CMK (cell line): Measurements from ENCODE around the gene UAP1.
"Not testable (repeated sequence)": the region's sequence is repeated elsewhere in the genome, so short reads cannot be mapped to it uniquely, and the experiment has no call there.

Experiments used
- DNase-seq: peaks from one replicate; pipeline ENCODE4 v3.0.0-alpha.2; 2010; ENCODE audit warnings: low read depth

Gene UAP1

DNA sequence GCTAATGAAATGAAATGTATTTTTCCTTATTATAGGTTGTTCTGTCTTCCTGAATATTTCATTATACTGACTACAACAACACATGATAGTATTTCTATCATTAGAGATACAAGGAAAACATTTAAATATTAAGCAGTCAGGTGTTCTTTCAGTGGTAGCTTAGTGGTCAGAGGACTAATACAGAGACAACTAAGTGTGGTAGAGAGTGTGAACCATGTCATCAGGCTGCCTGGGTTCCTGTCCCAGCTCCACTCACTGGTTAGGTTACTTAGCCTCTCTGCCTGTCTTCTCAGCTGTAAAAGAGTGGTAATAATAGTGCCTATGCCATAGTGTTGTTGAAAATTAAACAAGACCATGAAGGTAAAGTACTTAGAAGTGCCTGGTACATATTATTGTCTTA lies 3.9 kb downstream of the UAP1 start:
- DNase-seq, result no peak

DNA sequence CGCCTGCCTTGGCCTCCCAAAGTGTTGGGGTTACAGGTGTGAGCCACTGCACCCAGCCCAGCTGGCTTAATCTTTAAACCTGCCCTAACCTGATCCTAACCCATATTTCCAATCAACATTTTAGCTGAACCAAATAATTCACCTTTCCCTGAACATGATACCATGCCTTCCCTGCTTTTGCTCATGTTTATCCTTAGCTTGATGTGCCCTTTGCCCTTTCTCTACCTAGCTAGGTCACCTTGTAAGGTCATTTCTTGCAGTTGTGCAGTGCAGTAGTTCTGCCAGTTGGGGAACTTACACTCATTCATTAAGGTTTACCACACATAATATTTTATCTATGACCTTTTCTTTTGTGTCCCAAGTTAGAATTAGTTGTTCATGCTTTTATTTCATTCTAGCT lies 5.3 kb downstream of the UAP1 start:
- DNase-seq, result no peak

DNA sequence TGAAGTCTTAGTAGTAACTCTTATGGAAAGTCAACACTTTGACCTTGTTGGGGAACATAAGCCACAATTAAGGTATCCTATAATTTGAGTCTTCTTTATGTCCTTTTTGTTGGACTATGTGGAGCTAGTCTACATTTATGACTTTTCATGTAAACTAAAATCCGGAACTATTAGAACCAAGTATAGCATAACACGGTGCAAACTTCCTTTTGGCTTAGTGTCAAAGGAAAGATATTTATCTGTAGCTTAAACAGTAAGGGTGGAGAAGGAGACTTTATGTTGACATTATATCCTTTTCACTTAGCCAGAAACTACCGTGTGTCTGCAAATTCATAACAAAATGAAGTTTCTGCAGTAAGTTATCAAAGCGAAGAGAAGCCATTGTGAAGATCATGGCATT lies 7.3 kb downstream of the UAP1 start:
- DNase-seq, result no peak

DNA sequence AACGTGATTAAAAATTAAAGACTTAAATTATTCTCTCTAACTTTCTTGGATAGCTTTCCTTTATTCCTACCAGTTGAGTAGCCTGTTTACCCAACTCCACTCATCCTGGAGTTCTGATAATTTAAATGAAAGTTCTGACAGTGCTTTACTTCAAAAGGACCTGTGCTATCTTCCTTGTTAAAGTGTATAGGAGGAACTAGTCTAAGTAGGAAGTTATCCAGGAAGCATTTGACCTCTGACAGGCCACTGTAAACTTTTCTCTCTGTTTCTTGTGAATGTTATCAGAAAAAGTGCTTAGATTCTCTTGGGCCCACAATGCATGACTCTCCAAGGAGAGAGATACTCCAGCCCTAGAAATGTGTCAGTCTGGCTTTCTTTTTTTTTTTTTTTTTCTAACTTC lies 9.2 kb downstream of the UAP1 start:
- no peak for DNase-seq

DNA sequence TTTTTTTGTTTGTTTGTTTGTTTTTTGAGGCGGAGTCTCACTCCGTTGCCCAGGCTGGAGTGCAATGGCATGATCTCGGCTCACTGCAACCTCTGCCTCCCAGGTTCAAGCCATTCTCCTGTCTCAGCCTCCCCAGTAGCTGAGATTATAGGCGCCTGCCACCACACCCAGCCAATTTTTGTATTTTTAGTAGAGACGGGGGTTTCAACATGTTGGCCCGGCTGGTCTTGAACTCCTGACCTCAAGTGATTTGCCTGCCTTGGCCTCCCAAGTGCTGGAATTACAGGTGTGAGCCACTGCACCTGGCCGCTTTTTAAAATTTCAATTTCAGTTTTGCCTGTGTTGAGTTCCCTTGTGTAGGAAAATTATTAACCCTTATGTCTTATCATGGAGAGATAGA lies 9.6 kb downstream of the UAP1 start:
- DNase-seq, result not testable (repeated sequence)

DNA sequence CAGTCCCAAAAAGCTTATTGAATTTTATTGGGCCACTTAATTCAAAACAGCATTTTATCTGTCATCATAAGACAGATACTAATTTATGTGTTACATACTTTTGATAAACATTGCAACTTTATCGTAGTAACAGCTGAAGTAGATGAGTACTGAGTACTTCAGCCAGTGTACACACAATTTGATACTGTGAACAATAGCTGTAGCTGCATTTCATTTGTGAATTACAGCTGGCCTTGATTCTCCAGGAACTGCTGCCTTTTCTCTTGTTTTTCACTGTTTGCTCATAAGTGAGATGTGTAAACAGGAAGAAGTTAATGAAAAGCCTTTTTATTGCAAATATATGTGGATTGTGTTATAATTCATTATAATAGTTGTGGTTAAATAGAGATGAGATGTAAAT lies 10.2 kb downstream of the UAP1 start:
- DNase-seq, result no peak

DNA sequence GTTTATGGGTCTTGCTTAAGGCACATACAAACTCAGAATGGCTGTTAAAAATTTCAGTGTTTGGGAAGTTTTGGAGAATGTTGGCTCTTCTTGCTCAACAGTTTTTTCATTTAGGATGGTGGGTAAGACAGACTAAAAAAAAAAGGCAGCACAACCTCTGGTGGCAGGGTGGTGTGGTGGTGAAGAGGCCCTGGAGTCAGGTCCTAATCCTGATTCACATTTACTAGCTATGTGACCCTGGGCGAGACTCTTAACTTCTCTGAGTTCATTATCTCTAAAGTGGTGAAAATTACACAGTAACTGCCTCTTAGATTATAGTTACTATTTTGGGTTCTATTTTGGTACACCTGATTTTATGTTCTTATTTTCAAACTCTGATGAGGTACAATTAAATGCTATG lies 11.6 kb downstream of the UAP1 start:
- DNase-seq, result no peak

DNA sequence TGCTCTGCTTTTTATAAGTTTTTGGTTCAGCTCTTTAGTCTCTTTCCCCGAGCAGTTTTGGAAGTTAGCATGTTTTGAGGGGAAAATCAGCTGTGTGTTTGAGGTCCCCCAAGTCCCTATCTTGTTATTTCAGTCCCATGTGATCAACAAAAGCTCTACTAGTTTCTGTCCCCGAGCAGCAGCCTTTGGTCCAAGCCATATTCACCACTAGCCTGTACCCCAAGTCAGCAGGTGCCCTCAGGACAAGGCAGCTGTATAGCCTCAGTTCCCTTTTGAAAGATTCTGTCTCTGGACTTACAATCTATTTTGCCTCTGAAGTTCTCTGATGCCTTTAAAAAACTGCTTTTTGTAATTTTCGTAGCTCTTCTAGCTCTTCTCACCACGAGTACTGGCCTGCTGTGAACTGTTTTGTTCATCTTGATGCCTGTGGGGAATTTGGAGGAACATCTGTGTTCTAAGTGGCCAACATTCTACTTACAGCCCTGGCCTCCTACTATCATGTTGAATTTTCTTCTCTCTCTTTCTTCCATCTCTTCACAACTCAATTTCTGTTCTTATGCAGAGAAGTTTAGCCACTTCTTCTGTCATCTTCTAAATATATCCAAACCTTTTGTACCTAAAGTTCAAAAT lies 16.7 kb downstream of the UAP1 start:
- DNase-seq, result no peak

DNA sequence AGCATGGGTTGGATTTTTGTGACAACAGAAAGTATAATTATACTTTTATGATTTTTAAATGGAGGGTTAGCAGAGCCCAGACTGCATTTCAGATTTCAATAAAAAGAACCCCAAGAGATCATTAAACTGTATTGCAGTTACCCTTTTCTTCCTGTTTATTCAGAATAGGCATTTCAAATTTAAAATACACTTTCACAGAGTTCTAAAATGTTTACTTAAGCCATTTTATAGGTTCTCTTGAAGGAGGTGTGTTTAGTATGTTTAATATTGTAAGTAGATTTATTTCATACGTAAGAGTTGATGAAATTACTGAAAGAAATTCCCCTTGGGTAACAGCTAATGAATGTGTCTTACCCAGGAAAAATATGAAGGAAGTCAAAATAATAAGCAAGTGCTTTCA lies 17.4 kb downstream of the UAP1 start:
- DNase-seq, result no peak

DNA sequence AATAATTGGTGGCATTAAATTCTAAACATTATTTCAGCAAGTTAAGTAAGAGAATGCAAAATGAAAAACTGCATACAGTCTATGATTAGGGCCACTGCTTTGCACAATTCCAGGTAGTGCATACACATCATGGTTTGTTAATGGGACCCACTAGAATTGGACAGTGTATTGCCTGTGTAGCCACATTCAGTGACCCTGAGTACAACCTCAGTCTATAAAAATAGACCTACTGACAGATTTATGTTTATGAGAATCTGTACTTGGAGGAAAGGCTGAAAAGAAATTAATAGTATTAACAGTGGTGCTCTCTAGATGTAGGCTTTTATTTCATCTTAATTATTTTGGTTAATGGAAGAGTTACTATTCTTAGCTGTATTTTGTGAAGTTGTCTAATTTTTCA lies 18.8 kb downstream of the UAP1 start:
- DNase-seq, result no peak

DNA sequence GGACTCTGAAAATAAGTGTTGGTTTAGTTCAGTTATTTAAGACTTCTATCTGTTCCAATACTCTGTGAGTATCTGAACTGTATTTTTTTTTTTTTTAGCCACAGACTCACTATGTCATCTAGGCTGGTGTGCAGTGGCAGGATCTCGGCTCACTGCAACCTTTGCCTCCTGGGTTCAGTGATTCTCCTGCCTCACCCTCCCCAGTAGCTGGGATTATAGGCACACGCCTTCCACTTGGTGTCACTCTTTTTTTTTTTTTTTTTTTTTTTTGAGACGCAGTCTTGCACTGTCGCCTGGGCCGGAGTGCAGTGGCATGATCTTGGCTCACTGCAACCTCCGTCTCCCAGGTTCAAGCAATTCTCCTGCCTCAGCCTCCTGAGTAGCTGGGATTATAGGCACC lies 21.4 kb downstream of the UAP1 start:
- DNase-seq, result not testable (repeated sequence)

DNA sequence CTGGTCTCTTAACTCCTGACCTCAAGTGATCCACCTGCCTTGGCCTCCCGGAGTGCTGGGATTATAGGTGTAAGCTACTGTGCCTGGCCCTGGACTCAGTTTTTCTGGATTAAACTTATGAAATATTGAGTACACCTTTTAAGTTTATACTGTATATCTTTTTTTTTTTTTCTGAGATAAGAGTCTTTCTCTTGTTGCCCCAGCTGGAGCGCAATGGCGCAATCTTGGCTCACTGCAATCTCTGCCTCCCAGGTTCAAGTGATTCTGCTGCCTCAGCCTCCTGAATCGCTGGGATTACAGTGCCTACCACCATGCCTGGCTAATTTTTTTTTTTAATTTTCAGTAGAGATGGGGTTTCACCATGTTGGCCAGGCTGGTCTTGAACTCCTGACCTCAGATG lies 23.6 kb downstream of the UAP1 start:
- not testable (repeated sequence) for DNase-seq

DNA sequence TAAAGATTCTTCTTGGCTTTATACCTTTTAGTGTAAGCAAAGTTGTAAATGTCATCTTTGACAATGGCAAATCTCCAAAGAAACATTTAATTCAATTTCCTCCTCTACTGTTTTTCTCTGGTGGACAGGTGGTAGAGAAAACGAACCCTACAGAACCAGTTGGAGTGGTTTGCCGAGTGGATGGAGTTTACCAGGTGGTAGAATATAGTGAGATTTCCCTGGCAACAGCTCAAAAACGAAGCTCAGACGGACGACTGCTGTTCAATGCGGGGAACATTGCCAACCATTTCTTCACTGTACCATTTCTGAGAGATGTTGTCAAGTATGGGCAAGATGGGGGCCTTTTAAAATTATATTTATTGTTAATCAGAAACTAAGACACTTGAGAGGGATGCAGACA lies 25.8 kb downstream of the UAP1 start:
- no peak for DNase-seq

DNA sequence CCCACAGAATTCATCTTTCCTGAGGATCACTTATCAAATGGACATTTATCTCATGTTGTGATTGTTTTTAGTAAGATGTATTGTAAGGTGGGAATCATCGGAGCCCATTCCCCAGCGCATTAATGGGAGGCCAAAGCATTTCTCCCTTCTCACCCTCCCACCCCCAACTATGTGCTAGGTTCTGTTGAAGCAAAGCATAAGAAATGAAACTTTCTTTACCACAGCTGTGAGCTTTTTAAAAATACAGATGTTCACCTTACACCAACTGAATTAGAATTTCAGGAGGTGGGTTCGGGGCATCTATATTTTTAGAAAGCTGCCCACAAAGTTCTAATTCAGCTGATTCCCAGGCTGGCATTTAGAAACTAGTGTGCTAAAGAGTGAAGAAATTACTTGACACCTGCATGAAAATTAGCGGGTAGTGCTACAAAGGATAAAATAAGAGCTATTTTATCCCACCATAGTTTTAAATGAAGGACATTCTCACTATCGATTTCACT lies 26.3 kb downstream of the UAP1 start:
- no peak for DNase-seq

DNA sequence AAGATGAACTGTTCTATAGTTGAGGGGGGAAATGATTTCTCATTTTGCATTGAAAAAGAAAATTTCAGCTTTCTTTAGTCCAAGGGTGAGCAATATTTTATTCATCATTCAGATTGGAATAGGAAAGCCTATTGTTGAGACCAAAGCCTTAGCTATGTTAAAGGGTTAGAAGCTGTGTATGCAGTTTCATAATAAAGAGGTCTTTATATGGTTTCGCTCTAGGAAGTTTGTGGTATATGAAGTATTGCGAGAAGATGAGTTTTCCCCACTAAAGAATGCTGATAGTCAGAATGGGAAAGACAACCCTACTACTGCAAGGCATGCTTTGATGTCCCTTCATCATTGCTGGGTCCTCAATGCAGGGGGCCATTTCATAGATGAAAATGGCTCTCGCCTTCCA lies 28.6 kb downstream of the UAP1 start:
- no peak for DNase-seq

DNA sequence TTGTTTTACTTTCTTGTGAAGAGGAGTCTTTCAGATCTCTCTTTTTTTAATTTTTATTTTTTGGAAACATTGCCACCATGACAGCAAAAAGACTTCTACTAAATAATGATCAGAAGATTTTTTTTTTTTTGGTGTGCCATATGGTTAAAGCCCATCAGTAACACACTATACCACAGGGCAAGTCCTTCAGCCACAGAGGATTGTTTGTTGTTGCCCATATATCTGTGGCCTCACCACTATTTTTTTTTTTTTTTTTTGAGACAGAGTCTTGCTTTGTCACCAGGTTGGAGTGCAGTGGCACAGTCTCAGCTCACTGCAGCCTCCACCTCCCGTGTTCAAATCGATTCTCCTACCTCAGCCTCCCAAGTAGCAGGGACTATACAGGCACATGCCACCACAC lies 29.2 kb downstream of the UAP1 start:
- DNase-seq, result no peak

DNA sequence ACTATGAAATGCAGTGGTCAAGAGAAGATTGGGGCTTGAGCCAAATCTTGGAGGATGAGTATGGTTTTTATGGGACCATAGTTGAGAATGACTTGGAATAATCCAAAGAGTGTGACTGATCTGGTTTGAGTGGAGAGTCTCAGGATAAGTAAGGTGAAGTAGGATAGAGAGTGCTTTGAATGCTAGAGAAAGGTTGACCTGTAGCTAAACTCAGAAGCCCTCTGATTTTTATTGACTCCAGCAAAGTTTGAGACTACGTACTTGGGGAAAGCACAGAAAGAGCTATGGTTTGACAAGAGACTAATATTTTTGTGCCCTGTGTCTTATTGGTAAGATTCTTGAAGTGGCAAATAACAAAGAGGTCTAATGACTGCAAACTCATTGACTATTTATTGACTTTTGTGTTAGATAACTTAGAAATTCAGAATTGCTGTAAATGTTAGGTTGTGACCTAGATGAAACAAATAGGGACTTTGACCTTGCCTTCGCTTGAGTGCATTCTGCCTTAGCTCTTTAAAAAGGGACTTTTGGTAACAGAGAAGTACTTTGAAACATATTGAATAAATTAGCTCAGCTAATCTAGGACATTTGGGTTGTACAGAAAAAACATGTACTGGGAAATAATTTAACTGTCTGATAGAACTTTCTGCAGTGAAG lies 35.1 kb downstream of the UAP1 start:
- DNase-seq, result no peak

DNA sequence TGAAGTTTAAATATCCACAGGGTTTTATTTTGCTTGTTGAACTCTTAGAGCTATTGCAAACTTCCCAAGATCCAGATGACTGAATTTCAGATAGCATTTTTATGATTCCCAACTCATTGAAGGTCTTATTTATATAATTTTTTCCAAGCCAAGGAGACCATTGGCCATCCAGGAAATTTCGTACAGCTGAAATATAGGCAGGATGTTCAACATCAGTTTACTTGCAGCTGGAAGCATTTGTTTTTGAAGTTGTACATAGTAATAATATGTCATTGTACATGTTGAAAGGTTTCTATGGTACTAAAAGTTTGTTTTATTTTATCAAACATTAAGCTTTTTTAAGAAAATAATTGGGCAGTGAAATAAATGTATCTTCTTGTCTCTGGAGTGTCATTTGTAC lies 37.9 kb downstream of the UAP1 start:
- DNase-seq, result no peak

DNA sequence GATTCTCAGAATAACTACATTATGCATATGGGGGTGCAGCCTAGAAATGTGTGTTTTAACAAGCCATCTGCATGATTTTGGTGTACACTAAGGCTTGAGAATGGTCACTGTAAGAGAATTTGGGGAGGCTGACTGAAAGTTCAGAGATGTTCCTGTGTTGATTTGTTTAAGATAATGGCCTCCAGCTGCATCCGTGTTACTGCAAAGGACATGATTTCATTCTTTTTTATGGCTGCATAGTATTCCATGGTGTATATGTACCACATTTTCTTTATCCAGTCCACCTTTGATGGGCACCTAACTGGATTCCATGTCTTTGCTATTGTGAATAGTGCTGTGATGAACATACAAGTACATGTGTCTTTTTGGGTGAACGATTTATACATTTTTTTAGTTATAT lies 41.6 kb downstream of the UAP1 start:
- DNase-seq, result not testable (repeated sequence)

DNA sequence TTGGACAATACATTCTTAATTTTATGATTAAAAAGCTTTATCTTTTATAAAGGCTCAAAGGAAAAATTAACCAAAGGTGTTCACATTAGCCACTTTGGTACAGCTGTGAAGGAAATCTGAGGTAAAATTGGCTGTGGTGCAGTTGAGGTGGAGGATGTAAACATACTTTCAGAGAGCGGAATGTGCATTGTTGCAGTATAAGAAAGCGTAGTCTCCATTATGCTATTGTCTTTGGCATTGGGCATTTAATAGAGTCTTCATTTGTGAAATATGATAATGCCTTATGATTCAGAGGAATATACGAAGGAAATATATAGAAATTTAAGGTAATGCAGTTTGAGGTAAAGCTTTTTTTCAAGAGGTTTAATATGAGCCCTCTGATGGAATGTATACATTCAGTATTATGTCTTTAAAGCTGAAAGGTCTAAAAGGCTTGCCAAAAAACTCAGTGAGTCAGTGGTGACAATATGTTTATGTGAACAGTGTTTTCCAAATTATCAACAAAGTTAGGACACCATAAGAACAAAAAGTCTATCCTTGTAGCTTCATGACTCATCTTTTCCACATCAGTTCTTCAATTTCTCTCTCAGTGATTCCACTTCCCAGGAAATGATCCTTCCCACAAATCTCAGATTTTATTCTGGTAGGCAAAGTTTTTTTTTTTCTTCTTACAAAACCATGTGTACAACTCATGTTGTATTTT lies 43.9 kb downstream of the UAP1 start:
- DNase-seq, result no peak

DNA sequence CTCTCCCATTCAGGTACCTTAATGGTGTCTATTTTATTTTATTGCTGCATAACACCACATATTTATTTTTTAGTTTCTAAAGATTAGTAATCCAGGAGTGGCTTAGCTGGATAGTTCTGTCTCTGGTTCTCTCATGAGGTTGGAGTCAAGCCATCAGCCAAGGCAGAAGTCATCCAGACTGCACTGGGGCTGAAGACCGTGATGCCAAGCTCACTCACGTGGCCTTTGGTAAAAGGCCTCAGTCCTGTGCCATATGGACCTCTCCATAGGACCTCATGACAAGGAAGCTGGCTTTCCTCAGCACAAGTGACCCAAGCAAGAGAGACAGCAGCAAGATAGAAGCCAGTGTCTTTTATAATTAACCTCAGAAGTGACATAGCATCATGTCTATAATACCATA lies 47.8 kb downstream of the UAP1 start:
- no peak for DNase-seq

DNA sequence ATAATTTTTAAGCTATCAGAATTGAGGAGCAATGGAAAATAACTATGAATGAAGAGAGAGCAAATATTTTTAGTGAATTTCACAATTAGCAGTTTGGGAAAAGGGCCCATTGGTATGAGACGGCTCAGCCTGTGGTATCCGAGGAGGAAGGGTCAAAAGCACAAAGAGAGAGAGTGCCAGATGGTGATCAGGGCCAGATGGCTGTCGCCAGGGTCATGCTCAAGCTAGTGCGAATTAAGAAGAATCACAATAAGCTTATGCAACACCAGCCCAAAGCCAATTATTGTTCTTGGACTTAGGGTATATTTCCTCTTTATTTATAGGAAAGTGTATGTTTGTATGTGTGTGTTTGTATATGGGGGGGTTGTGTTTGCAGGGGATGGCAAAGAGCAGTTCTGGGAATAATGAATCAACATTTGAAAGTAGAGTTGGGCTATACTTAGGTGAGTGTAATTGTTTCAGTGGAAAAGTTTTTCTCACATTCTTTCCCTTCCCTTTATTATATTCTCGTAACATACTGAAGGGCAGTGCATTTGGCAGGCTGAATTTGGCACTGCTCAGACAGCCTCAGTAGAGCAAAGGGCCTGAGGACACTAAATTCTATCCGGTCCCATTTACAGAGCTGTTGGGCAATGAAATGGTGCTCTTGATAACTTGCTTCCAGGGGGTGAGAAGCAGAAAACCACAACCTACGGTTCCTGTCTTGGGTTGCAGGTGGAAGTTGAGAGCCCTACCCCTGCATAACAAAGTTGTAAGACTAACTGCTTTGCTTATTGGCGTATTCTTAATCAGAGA lies 51.3 kb downstream of the UAP1 start:
- no peak for DNase-seq

DNA sequence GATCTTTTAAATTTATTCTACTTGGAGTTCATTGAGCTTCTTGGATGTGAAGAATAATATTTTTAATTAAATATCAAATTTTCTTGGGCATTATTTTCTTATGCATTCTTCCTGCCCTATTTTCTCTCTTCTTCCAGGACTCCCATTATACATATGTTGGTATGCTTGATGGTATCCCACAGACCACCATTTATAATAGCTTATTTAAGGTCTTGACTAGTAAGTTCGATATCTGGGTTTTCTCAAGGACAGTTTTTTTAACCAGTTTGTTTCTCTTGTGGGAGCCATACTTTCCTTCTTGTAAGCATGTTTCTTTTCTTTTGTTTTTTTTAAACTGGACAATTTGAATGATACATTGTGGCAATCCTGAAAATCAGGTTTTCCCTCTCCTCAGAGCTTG lies 55.3 kb downstream of the UAP1 start:
- no peak for DNase-seq
